ENCODE data around the gene TMEM114.

GRCh38 chr16:8576141-8577004 lies 13.9 kb downstream of the TMEM114 start:
- TF ChIP-seq TAF1 (IDR thresholded peaks at IDR 0.05; ENCODE audit: borderline replicate concordance, insufficient read depth, low read length) (no peak), REST (IDR thresholded peaks at IDR 0.05; ENCODE audit: insufficient read depth in 1 of 2, low read depth in 2 of 2, low read length in 2 of 2) (no peak), POLR2AphosphoS5 (IDR thresholded peaks at IDR 0.05; ENCODE audit: low read depth, low read length) (no peak), SIN3A (IDR thresholded peaks at IDR 0.05; ENCODE audit: borderline replicate concordance, insufficient read depth, low read length) (no peak)

Data from PFSK-1 (cell line).